ENCODE results near the gene CAMK2A. TPM values are rescaled to one million over a fixed set of nuclear protein-coding genes. Genes with fewer than 3 reads are reported as not detected.

CAMK2A gene
- total RNA-seq, 1 experiment from 2014 or later = 0.33 TPM

DNA sequence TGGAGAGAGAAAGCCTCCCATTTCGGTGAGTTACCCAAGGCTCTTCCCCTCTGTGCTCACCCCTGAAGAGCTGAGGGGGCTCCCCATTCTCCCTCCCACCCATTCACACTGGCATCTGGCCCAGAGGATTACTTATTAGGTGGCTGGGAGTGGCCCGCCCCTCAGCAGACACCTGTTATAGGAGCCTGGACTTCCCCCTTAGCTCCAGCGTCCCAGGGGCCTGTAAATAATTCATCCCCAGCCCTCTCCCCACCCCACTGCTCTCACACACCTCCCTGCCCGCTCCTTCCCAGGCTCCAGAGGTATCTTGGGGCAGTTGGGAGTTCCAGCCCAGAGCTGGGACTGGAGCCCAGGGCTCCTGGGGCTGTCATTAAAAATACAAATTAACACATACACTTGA lies 111.3 kb downstream of the CAMK2A start:
- Histone ChIP-seq H2BK5ac (ENCODE audit: insufficient read length, low read length) (no peak overlapping the region), H3K4ac (ENCODE audit: low read depth, low read length) (no peak overlapping the region), H3K79me2 (ENCODE audit: insufficient read depth, low read length) (no peaks in the 10 kb centered on the region), H2BK120ac (ENCODE audit: low read depth, low read length, poor library complexity, severe bottlenecking) (no peak overlapping the region), H4K20me1 (ENCODE audit: control insufficient read depth, insufficient read depth, insufficient read length) (no peaks in the 10 kb centered on the region), H3K4me2 (ENCODE audit: insufficient read depth, insufficient read length, low read length) (no peak overlapping the region), H2AK5ac (ENCODE audit: insufficient read length, low read length) (no peak overlapping the region), H2BK20ac (ENCODE audit: low read depth, low read length, poor library complexity, severe bottlenecking) (no peak overlapping the region), H3K9me3 (ENCODE audit: control insufficient read depth, low read depth, low read length) (no peaks in the 10 kb centered on the region), H3K27me3 (ENCODE audit: insufficient read depth, low read length) (peaks cover 2% of the 10 kb centered on the region; the same call in 1 of the 2 replicates), H3K18ac (ENCODE audit: insufficient read length, low read depth, low read length) (no peak overlapping the region), H4K91ac (ENCODE audit: insufficient read length, low read depth, low read length) (no peak overlapping the region), H2AFZ (ENCODE audit: low read length) (no peak overlapping the region), H3K27ac (ENCODE audit: insufficient read length, low read depth, low read length) (no peak overlapping the region), H2BK15ac (ENCODE audit: low read depth, low read length) (no peak overlapping the region), H2BK12ac (ENCODE audit: insufficient read length, low read depth, low read length) (no peak overlapping the region), H3T11ph (ENCODE audit: low read length) (no peak overlapping the region), H3K14ac (ENCODE audit: insufficient read depth, low read length) (no peak overlapping the region), H3K4me1 (ENCODE audit: insufficient read depth, low read length) (no peaks in the 10 kb centered on the region), H4K8ac (replicated peaks; ENCODE audit: insufficient read length, low read depth, low read length) (no peak overlapping the region), H3K79me1 (ENCODE audit: insufficient read depth, low read depth, low read length, poor library complexity, severe bottlenecking) (no peaks in the 10 kb centered on the region), H3K23me2 (ENCODE audit: insufficient read length, low read depth, low read length, poor library complexity, severe bottlenecking) (no peaks in the 10 kb centered on the region), H4K5ac (ENCODE audit: insufficient read length, low read depth, low read length) (no peak overlapping the region), H3K56ac (ENCODE audit: insufficient read length, low read depth, low read length) (no peak overlapping the region), H3K23ac (ENCODE audit: insufficient read length, low read depth, low read length) (no peak overlapping the region), H3K9ac (ENCODE audit: extremely low read depth, insufficient read length, low read length) (no peak overlapping the region)
- peaks cover 5 to 8% of the 10 kb centered on the region in 2 experiments; a peak in 3 of 4 replicates for H3K4me1 Mint-ChIP-seq
- no peak for TF ChIP-seq CTCF (conservative IDR thresholded peaks at IDR 0.05)
- no peaks in the 10 kb centered on the region; a peak in 1 of 5 replicates for H3K9me3 Mint-ChIP-seq
- WGBS (ENCODE audit: extremely low coverage, insufficient read length, low lambda C conversion rate) = no CpG with 5 or more reads among the region's 4 CpGs
- peaks cover 63% of the 10 kb centered on the region for H3K27me3 Mint-ChIP-seq (ENCODE audit: low read depth)
- no peak overlapping the region for H3K27ac Mint-ChIP-seq
- no peak for DNase-seq
- H3K4me3 Mint-ChIP-seq = no peak overlapping the region
- H3K36me3 Mint-ChIP-seq (ENCODE audit: insufficient read depth in 1 of 3, low read depth in 3 of 3) = no peaks in the 10 kb centered on the region; a peak in 1 of 7 replicates

All from H9 (cell line).